SK-N-SH (cell line): ENCODE data around the gene IFNL1. TPM values are rescaled to one million over a fixed set of nuclear protein-coding genes. Genes with fewer than 3 reads are reported as not detected.

Source experiments
- CTCF ChIA-PET: fragments of 300-600, 350-600 bp; formaldehyde crosslinking; extraction: SDS; loops from one replicate; lab custom pipeline; 2021; lab: Yijun Ruan, JAX
- POLR2A ChIA-PET: fragments of 350-600 bp; sonication (Branson Sonifier 250); formaldehyde crosslinking; extraction: SDS; loops from one replicate; lab custom pipeline; 2020; ENCODE audit warnings: antibody characterized with exemption, inconsistent platforms; lab: Yijun Ruan, JAX
- DNase-seq: peaks from one replicate; pipeline ENCODE4 v3.0.0; 2012
- H2AFZ ChIP-seq: fragments of 200-600 bp; sonication (generic); 2 replicates; pipeline ENCODE4 v1.8.1; 2016; ENCODE audit warnings: antibody characterized with exemption, mild to moderate bottlenecking, low read depth
- H3F3A ChIP-seq: fragments of 200-600 bp; sonication (generic); replicated peaks from 2 replicates; pipeline ENCODE3; 2016; ENCODE audit warnings: antibody characterized with exemption, mild to moderate bottlenecking; ENCODE audit not compliant: insufficient read depth
- H3K27ac ChIP-seq, 2 experiments: fragments of 200-500 bp in 1 of 2; fragments of 200-600 bp in 1 of 2; sonication (Bioruptor generic) in 1 of 2; sonication (generic), shearing (Covaris generic) in 1 of 2; 2 replicates each; pipeline versions ENCODE4 v1.5.1 to v1.6.1; 2014 to 2016; ENCODE audit warnings: low read depth in 2 of 2, inconsistent platforms in 1 of 2, low read length in 1 of 2, mild to moderate bottlenecking in 1 of 2, mixed read lengths in 1 of 2
- H3K27me3 ChIP-seq: fragments of 200-600 bp; sonication (generic), shearing (Covaris generic); 2 replicates; pipeline ENCODE4 v1.6.1; 2016; ENCODE audit warnings: mixed run types; ENCODE audit not compliant: insufficient read depth
- H3K36me3 ChIP-seq, 2 experiments: fragments of 200-500 bp in 1 of 2; fragments of 200-600 bp in 1 of 2; sonication (Bioruptor generic) in 1 of 2; sonication (generic) in 1 of 2; replicated peaks in 1 of 2; 2 replicates each; pipeline versions ENCODE3 to v1.5.1; 2014 to 2016; ENCODE audit warnings: low read length in 1 of 2, mild to moderate bottlenecking in 1 of 2; ENCODE audit not compliant: insufficient read depth in 2 of 2, control insufficient read depth in 1 of 2
- H3K4me1 ChIP-seq, 2 experiments: fragments of 200-500 bp in 1 of 2; fragments of 200-600 bp in 1 of 2; sonication (Bioruptor generic) in 1 of 2; sonication (generic), shearing (Covaris generic) in 1 of 2; 2 replicates each; pipeline versions ENCODE4 v1.5.1 to v1.6.1; 2014 to 2016; ENCODE audit warnings: low read depth in 1 of 2, low read length in 1 of 2, mixed run types in 1 of 2; ENCODE audit not compliant: insufficient read depth in 2 of 2, control insufficient read depth in 1 of 2
- H3K4me2 ChIP-seq: fragments of 200-600 bp; sonication (generic), shearing (Covaris generic); 2 replicates; pipeline ENCODE4 v1.6.1; 2017; ENCODE audit warnings: mixed run types
- H3K4me3 ChIP-seq, 2 experiments: fragments of 200-500 bp in 1 of 2; fragments of 200-600 bp in 1 of 2; sonication (Bioruptor generic) in 1 of 2; sonication (generic), shearing (Covaris generic) in 1 of 2; 2 replicates each; pipeline versions ENCODE4 v1.5.1 to v1.8.1; 2014 to 2016; ENCODE audit warnings: low read depth in 2 of 2, inconsistent platforms in 1 of 2, low read length in 1 of 2, mild to moderate bottlenecking in 1 of 2, mixed read lengths in 1 of 2, moderate library complexity in 1 of 2
- H3K79me2 ChIP-seq: fragments of 200-600 bp; sonication (generic); 2 replicates; pipeline ENCODE4 v1.8.1; 2017; ENCODE audit warnings: mild to moderate bottlenecking; ENCODE audit not compliant: insufficient read depth
- H3K9ac ChIP-seq: fragments of 200-600 bp; sonication (generic); 2 replicates; pipeline ENCODE4 v1.6.1; 2017; ENCODE audit warnings: mixed run types
- H3K9me2 ChIP-seq: fragments of 200-600 bp; sonication (generic); 2 replicates; pipeline ENCODE4 v1.6.1; 2017; ENCODE audit warnings: mixed run types
- H3K9me3 ChIP-seq: fragments of 200-600 bp; sonication (generic); 2 replicates; pipeline ENCODE4 v1.6.1; 2017; ENCODE audit warnings: mixed run types, mild to moderate bottlenecking, moderate library complexity
- H4K20me1 ChIP-seq: fragments of 200-600 bp; sonication (generic); 2 replicates; pipeline ENCODE4 v1.6.1; 2017; ENCODE audit warnings: mild to moderate bottlenecking, mixed run types; ENCODE audit not compliant: insufficient read depth
- FOSL2 ChIP-seq: IDR thresholded peaks from 2 replicates; pipeline ENCODE4 v1.4.0; 2012; ENCODE audit warnings: low read depth, mild to moderate bottlenecking, moderate library complexity, borderline replicate concordance
- RAD21 ChIP-seq: IDR thresholded peaks from 2 replicates; pipeline ENCODE4 v1.6.1; 2012; ENCODE audit warnings: mild to moderate bottlenecking, low read length
- SMC3 ChIP-seq: IDR thresholded peaks from 2 replicates; pipeline ENCODE4 v1.6.1; 2012; ENCODE audit warnings: low read depth, low read length, improper control_type of control experiment
- TCF12 ChIP-seq: IDR thresholded peaks from 2 replicates; pipeline ENCODE4 v1.4.0; 2012
- WGBS: methylation state at CpG from one replicate; pipeline ENCODE4 v1.1.6; 2017; ENCODE audit warnings: low lambda C conversion rate; 5-methylcytosine and 5-hydroxymethylcytosine counted together
- polyA plus RNA-seq, 3 experiments: library from polyadenylated mRNA; depleted of rRNA; stranded (reverse); fragments of >200 nt; gene quantifications; 2 replicates each; pipeline ENCODE4 v1.2.3, GENCODE V29; 2012
- TF ChIP-seq, protein P1 (sequence below): fragments of 200-600 bp; sonication (generic); IDR thresholded peaks from 2 replicates; pipeline ENCODE4 v1.6.1; 2017; ENCODE audit warnings: antibody characterized with exemption, mild to moderate bottlenecking, moderate library complexity

Gene IFNL1
- polyA plus RNA-seq, 1 of the 3 experiments (the other 2 are of a cell fraction) = not detected

DNA sequence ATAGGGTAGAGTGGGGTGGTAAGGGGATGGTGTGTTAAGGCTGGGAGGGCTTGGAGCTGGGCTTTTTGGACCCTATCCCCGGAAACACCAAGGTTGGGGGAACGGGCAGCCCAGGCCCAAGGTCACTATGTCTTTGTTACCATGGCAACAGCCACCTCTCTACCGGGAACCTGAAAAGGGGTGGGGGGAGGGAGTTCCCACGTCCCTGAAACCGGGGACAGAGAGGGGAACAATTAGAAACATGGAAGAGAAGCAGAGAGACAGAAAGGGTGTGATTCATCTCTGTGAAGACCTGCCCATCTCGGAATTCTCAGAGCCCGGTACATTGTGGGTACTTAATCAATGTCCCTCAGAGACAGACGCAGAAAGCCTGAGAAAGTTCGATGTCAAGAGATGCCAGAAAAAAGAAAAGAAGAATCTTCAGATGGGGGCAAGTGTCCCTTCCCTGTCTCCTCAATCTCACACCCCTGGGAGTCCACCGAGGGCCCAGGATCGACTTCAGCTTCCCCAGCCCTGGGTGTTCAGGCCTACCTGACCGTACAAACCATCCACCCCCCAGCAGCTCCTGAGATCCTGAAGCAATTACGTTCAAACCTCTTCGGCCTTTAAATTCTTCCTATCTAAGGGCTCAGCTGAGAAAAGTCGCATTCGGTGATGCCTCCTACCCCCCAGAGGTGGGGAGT lies 31.3 kb downstream of the IFNL1 start:
- no peaks in the 10 kb centered on the region for H3K27me3 ChIP-seq
- no peak overlapping the region for H3K4me2 ChIP-seq
- no peak overlapping the region for H2AFZ ChIP-seq
- H3F3A ChIP-seq = peaks cover 4% of the 10 kb centered on the region
- no peaks in the 10 kb centered on the region for H3K36me3 ChIP-seq
- no peak overlapping the region for H3K9ac ChIP-seq
- no peaks in the 10 kb centered on the region for H3K9me3 ChIP-seq
- H3K79me2 ChIP-seq = no peaks in the 10 kb centered on the region
- POLR2A ChIA-PET = no interaction called here
- WGBS = 66% methylated on average over 16 of the region's 16 CpGs
- TF ChIP-seq, protein P1, sequence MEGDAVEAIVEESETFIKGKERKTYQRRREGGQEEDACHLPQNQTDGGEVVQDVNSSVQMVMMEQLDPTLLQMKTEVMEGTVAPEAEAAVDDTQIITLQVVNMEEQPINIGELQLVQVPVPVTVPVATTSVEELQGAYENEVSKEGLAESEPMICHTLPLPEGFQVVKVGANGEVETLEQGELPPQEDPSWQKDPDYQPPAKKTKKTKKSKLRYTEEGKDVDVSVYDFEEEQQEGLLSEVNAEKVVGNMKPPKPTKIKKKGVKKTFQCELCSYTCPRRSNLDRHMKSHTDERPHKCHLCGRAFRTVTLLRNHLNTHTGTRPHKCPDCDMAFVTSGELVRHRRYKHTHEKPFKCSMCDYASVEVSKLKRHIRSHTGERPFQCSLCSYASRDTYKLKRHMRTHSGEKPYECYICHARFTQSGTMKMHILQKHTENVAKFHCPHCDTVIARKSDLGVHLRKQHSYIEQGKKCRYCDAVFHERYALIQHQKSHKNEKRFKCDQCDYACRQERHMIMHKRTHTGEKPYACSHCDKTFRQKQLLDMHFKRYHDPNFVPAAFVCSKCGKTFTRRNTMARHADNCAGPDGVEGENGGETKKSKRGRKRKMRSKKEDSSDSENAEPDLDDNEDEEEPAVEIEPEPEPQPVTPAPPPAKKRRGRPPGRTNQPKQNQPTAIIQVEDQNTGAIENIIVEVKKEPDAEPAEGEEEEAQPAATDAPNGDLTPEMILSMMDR = no peak
- no peak for TF ChIP-seq TCF12
- TF ChIP-seq, all 33 proteins: peak for 0
- DNase-seq = no peak
- H3K4me3 ChIP-seq = no peak overlapping the region
- H3K27ac ChIP-seq = no peak overlapping the region
- no peaks in the 10 kb centered on the region for H3K4me1 ChIP-seq
- CTCF ChIA-PET = interaction anchor here (0.6 to 3.8 kb wide), 26 partner anchors 9 to 352 kb away, joined by 3 to 64 read pairs (median 5); partner anchors contain the start of genes FBXO17, GMFG, PAK4 and RPS16
- H3K9me2 ChIP-seq = no peaks in the 10 kb centered on the region
- no peaks in the 10 kb centered on the region for H4K20me1 ChIP-seq

DNA sequence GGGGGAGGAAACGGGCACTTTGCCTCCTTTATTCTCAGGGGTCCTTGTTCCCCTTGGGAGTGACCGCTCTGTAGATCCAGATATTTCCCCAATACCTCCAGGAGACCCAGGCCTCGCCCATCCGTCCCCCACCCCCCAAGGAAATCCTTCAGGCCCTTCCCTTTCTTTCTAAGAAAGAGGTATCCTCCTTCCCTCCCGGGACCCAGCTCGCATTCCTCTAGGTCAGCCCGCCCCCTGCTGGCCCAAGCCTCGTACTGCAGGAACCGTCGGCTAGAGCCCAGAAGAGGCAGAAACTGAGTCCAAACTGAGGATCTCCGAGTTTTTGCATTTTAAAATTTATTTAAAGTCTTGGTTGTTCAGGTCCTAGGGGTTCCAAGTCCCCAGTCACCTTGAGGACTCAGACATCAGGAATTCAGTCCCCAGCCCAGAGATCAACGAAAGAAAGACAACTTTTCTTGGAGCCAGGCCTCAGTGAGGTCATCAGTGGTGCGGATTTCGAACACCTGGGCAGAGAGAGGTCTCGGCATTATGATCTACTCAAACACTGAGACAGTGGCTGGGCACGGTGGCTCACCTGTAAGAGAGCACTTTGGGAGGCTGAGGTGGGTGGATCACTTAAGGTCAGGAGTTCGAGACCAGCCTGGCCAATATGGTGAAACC lies 32.0 kb downstream of the IFNL1 start:
- Histone ChIP-seq H3K27me3 (no peaks in the 10 kb centered on the region), H2AFZ (no peak overlapping the region), H3K9ac (no peak overlapping the region), H3K4me3 (no peak overlapping the region; a peak in 1 of 4 replicates), H3K4me2 (no peak overlapping the region), H3K9me2 (no peaks in the 10 kb centered on the region), H3K4me1 (no peaks in the 10 kb centered on the region), H3K9me3 (no peaks in the 10 kb centered on the region), H3K79me2 (no peaks in the 10 kb centered on the region), H4K20me1 (no peaks in the 10 kb centered on the region), H3K36me3 (no peaks in the 10 kb centered on the region), H3K27ac (no peak overlapping the region), H3F3A (peaks cover 4% of the 10 kb centered on the region)
- ChIA-PET CTCF (interaction anchor here (0.6 to 3.8 kb wide), 27 partner anchors 8 to 353 kb away, joined by 3 to 64 read pairs (median 5); partner anchors contain the start of genes FBXO17, GMFG, PAK4 and RPS16), POLR2A (interaction anchor here (0.6 kb wide), 1 partner anchor 114 kb away, joined by 3 read pairs; no protein-coding TSS in a partner anchor)
- 27% methylated on average over 17 of the region's 17 CpGs for WGBS
- TF ChIP-seq SMC3 = peak; percentile 93
- TF ChIP-seq FOSL2 = no peak
- TF ChIP-seq RAD21 = peak; percentile 95
- TF ChIP-seq, protein P1 = peak; percentile 97
- peak; percentile 84 for DNase-seq
